Stimulated activated naive CD4-positive, alpha-beta T cell treated with Interleukin-2 at 50 U/mL for 16 hours (primary cell): ENCODE results near the gene PSME1.

Experiments
- DNase-seq: peaks from one replicate; lab custom pipeline; 2025; lab: John Stamatoyannopoulos, UW

Gene PSME1

DNA sequence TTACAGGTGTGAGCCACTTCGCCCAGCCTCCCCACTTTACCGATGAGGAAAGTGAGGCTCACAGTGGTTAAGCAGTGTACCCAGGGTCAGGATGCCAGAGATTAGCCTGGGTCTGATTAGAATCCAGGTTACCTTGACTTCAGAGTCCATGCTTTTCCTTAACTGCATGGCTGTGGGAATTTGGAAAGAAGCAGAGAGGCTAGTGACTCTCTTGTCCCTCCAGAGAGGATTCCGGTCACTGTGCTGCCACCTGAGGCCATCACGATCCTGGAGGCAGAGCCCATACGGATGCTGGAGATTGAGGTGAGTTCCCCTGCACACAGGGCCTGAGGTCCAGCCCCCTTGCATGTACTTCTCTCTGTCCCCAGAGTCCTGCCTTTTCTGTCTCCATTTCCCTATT, 40.6 kb downstream of the PSME1 start:
- no peak for DNase-seq

- no peak for DNase-seq
These were observed 41.2 kb downstream of the PSME1 start for GRCh38 chr14:24177041-24177825.

- no peak for DNase-seq
These were observed 41.9 kb downstream of the PSME1 start for GRCh38 chr14:24177891-24178290.

DNA sequence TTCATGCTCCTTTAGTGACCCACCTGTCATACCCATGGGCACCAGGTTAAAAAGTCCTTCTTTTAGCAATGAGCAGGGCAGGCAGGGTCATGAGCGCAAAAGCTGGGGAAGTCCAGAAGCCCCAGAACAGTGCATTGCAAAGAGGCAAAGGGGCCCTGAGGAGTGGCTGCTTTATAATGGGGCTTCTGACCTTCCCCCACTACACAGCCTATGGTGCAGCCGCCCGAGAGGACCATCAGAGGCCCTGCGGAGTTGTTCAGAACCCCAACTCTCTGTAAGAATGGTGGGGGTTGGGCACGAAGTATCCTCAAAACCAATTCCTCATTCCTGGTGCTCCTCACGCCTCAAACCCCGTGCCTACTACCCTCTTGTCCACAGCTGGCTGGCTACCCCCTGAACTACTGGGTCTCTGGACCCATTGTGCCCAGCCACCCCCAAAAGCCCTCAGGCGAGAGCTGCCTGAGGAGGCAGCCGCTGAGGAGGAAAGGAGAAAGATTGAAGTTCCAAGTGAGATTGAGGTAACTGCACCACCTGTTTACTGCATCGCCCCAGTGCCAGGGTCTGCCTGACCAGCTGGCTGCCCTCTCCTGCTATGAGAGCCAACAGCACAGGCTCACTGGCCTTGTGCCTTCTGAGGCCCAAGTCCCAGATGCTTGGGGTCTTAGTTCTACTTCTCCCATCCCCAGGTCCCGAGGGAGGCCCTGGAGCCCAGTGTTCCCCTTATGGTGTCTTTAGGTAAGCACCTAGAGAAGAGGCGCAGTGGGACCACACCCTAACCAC, 42.6 kb downstream of the PSME1 start:
- DNase-seq, result no peak

DNA sequence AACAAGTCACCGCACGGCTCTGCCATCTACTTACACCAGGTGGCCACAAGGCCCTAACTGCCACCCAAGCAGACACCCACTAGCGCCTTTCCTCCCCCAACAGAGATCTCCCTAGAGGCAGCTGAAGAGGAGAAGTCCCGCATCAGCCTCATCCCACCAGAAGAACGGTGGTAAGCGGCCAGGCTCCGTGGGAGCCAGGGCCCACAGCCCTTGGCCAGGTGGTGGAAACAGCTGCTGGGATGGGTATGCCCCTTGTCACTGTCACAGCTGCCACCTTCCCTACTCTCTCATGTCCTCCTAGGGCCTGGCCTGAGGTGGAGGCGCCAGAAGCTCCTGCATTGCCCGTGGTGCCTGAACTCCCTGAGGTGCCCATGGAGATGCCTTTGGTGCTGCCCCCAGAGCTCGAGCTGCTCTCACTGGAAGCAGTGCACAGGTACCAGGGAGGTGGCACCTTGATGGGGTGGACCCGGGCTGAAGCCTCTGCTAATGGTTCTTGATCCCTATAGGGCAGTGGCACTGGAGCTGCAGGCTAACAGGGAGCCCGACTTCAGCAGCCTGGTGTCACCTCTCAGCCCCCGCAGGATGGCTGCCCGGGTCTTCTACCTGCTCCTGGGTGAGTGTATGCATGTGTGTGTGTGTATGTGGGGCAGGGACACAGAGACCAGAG, 43.4 kb downstream of the PSME1 start:
- no peak for DNase-seq

DNA sequence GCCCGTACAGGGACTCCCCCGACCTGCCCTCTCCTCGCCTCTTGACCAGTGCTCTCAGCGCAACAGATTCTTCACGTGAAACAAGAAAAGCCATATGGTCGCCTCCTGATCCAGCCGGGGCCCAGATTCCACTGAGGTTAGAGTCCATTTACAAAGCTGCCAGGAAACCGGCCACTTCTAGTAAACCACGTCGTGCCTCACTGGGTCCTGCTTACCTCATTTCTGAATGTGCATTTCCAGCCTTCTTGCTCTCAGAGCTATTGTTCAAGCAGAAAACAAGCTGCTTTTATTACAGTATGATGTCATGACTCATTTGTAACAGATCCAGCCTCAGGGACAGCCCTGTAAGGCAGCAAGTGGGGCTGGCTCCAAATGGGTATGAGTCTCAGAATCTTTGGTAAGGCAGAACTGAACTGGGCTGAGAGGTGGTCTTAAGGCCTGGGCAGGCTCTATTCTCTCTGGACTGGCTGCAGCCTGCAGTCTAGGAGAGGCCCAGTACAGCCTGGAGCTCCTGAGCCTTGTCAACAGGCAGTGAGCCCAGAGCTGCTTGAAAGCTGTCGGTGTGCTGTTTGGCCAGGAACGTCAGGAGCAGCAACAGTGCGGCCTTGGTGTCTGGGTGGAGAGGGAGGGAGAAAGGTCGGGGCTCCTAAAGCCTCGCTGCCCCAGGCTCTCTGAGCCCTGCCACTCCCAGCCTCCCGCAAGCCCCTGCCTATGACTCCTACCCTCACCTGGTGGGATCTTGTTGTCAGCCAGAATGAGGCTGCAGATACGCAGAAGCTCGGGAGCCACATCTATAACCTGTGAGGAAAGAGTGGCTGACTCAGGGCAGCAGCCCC, 44.2 kb downstream of the PSME1 start:
- no peak for DNase-seq

- DNase-seq, result no peak
These were observed 45.5 kb downstream of the PSME1 start for GRCh38 chr14:24181371-24182077.

- DNase-seq, result no peak
These were observed 46.3 kb downstream of the PSME1 start for GRCh38 chr14:24182110-24182882.

DNA sequence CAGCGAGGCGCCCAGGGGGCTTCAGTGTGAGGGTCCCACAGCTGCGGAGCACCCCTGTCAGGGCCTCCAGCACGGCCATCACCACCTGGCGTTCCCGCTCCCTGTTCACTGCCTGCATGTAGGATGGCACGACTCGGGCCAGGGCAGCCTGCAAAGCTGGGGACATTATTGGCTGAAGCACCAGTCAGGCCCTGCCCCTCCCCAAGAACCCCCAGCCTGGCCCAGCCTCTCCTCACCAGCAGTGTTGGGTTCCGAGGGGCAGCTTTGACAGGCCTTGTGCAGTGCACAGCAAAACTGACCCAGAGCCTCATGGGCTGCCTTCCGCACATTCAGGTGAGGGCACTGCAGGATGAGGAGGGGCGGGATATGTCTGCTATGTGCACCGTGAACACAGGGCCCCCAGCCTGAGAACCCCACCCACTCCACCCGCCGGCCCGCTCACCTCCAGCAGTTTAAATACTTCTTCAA, 47.1 kb downstream of the PSME1 start:
- DNase-seq, result no peak

GRCh38 chr14:24184104-24184970, 48.3 kb downstream of the PSME1 start:
- no peak for DNase-seq

DNA sequence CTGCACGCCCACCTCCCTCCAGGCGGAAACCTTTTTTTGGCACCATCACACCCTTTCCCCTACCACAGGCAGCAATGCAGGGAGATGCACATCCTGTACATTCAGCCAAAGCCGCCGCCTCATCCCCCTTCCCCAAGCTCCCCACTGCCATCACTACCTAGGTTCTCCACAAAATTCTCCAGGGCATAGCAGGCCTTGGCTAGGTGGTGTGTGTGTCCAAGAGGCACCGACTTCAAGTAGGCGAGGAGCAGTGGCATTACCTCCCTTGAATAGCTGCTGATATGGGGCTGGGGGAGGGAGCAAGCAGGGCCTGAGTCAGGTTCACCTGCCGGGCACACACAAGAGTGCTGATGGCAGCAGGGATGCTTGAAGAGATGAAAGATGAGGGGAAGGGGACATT, 49.0 kb downstream of the PSME1 start:
- DNase-seq, result no peak

DNA sequence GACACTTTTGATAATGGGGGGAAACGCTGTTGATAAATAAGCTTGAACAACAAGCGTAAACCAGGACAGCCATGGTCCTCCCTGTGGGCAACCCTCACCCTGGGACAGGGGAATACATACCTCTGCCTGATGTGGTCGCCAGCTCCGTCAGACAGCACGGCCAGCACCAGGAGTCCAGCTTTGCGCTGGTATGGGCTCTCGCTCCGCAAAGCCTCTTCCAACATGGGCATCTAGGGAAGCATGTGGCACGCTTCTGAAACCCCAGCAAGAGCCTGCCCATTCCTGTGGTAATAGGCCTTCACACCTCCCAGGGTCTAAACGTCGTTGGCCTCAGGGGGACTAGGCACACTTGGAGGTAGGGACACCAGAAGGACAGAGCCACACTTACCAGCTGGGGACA, 49.7 kb downstream of the PSME1 start:
- DNase-seq, result no peak

- no peak for DNase-seq
These were observed 51.0 kb downstream of the PSME1 start for GRCh38 chr14:24186831-24187538.

- DNase-seq, result no peak
These were observed 51.5 kb downstream of the PSME1 start for GRCh38 chr14:24187539-24187915.
